HFF-Myc (cell line): ENCODE results near the gene MYL6B.
A peak's percentile ranks its signal among the peaks of the same experiment; 100 is the strongest.

Experiments
- DNase-seq: peaks from one replicate; pipeline ENCODE4 v3.0.0-alpha.2; 2011; ENCODE audit warnings: low read depth; ENCODE audit errors: extremely low read depth
- H3K4me3 ChIP-seq: replicated peaks from 2 replicates; pipeline ENCODE4 v1.5.1; 2011; ENCODE audit warnings: low read depth, mild to moderate bottlenecking, control low read depth, low read length
- TF ChIP-seq, protein P1 (sequence below): IDR thresholded peaks from 2 replicates; pipeline ENCODE4 v1.5.1; 2012; ENCODE audit warnings: mild to moderate bottlenecking, low read depth, low read length, control low read depth; ENCODE audit errors: missing control alignments

MYL6B gene

DNA sequence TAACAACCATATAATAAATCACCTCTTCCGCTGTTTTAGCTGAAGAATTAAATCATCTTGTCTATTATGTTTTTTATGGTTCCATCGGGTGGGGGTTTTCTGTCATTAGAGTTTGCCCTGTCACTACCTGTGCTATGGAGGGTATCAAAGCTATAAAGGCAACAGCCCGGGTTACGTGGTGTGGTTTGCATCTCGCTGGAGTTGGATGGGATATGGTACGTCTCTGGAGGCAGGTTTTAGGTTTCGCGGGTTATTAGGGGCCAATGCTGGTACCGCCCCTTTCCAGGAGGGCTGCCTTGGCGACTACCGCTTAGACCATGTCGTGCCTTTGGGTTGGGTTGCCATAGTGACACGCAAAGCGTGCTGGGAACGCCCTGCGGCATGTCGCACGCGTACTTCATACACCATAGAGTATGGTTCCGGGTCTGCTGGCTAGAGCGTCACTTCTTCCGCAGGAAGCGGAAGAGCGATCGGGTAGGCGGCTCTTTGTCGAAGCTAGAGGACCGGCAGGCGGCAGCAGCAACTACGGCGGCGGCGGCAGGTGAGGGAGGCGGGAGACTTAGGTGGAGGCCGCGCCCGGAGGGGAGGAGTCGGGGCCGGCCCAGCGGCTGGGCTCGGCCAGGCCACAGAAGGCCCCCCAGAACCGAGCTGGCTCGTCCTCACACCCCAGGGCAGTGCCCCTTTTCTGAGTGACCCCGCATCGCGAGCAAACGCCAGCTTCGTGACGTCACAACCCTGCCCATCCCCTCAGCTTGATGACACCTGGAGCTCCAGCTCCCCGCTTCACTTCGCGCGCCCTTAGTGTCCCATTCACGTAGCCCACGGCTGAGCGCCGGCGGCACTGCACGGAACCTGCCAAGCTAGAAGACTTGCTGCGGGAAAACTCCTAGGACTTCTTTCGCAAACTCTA lies 34.4 kb upstream of the MYL6B start, which contains the start of gene ZC3H10:
Gene ZC3H10 (plus strand): TSS at position 489 of the 910 bp plus-strand sequence. CDS start 2,297 bp downstream, outside the sequence.
- TF ChIP-seq, protein P1, sequence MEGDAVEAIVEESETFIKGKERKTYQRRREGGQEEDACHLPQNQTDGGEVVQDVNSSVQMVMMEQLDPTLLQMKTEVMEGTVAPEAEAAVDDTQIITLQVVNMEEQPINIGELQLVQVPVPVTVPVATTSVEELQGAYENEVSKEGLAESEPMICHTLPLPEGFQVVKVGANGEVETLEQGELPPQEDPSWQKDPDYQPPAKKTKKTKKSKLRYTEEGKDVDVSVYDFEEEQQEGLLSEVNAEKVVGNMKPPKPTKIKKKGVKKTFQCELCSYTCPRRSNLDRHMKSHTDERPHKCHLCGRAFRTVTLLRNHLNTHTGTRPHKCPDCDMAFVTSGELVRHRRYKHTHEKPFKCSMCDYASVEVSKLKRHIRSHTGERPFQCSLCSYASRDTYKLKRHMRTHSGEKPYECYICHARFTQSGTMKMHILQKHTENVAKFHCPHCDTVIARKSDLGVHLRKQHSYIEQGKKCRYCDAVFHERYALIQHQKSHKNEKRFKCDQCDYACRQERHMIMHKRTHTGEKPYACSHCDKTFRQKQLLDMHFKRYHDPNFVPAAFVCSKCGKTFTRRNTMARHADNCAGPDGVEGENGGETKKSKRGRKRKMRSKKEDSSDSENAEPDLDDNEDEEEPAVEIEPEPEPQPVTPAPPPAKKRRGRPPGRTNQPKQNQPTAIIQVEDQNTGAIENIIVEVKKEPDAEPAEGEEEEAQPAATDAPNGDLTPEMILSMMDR, result peak; percentile 47
- H3K4me3 ChIP-seq, result peak within 1 kb of the TSS; percentile 83
- peak; percentile 99 for DNase-seq

- no peak for DNase-seq
- TF ChIP-seq, protein P1, result no peak
Measured at GRCh38 chr12:56118688-56119357, 33.6 kb upstream of the MYL6B start.

DNA sequence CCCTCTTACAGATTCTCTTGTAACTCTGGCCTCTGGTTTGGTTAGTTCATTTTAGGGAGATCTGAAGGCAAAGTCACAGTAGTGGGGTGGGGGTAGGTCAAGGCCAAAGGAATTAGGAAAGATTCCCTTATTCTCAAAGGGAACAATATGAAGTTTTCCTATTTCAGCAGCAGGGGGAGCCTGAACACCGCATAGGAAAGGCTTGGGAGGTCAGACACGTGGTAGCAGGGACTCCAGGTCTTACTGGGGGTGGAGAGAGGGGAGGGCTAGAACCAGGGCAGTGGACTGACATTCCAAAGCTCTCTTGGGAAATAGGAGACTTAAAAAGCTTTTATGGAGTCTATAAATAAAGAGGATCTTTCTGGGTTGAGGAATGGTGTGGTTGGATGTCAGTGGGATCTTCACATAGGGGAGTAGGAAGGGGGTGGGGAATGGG lies 33.0 kb upstream of the MYL6B start:
- DNase-seq, result peak; percentile 92
- TF ChIP-seq, protein P1, result peak; percentile 79
- H3K4me3 ChIP-seq, result peak overlapping the region; percentile 83

More at GRCh38 chr12:56118688-56119357, 33.6 kb upstream of the MYL6B start:
- peak overlapping the region; percentile 83 for H3K4me3 ChIP-seq

DNA sequence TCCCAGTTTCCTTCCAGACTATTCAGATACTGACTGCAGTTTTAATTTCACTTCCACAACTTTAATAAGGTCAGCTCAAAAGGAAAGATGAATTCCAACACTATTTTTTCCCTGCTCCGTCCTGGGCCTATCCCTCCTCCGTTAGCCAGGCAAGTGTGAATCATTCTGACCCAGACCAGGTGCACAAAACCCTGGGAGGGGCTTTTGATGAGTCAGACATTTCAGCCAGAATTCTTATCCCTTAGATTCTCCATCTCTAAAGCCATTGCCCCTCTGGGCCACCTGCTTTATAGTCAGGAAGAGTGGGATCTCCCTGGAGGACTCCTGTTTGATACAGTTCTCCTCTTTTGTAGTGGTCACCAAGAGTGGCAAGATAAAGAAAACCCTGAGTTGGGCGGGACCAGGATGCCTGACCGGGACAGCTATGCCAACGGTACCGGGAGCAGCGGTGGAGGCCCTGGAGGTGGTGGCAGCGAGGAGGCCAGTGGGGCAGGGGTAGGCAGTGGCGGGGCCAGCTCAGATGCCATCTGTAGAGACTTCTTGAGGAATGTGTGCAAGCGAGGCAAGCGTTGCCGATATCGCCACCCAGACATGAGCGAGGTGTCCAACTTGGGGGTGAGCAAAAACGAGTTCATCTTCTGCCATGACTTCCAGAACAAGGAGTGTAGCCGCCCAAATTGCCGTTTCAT lies 32.1 kb upstream of the MYL6B start:
- TF ChIP-seq, protein P1, result no peak
- no peak for DNase-seq
- H3K4me3 ChIP-seq, result no peak overlapping the region

- TF ChIP-seq, protein P1, result no peak
- no peak overlapping the region for H3K4me3 ChIP-seq
- DNase-seq, result no peak
Measured at GRCh38 chr12:56121204-56121870, 31.1 kb upstream of the MYL6B start.

DNA sequence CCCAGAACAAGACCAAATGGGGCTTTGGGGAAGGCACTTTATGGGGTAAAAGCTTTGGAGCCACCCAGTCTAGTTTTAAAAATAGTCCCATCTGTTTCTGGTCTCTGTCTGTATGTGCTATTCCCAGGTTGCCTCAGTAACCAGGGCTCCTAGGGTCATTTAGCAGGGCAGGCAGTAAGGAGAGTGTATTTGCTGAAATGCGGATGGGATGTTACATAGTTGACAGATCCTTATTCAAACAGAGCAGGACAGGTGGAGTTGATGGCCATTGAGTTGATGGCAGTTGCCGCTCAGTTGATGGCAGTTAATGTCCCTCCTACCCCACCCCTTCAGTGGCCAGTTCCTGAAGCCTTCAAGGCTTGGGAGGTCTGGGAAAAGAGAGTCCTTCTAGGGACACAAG lies 29.8 kb upstream of the MYL6B start:
- DNase-seq, result no peak
- TF ChIP-seq, protein P1, result no peak
- H3K4me3 ChIP-seq, result no peak overlapping the region
